ENCODE data around the gene ANKRD12. TPM values are rescaled to one million over a fixed set of nuclear protein-coding genes. Genes with fewer than 3 reads are reported as not detected.

The ANKRD12 gene
- total and polyA plus RNA-seq, 2 donors (not counting 1 experiment from before 2014, with no cell fraction given): 13.0 to 53.3 TPM

GRCh38 chr18:9292047-9292446 lies 155.5 kb downstream of the ANKRD12 start:
- no peak overlapping the region for H3K4me2 ChIP-seq (ENCODE audit: extremely low read depth, insufficient read depth, low read length)
- peaks cover 2% of the 10 kb centered on the region for H3K4me1 ChIP-seq (ENCODE audit: control insufficient read depth, extremely low read depth, insufficient read depth, low read length)
- H3K36me3 ChIP-seq (ENCODE audit: control insufficient read depth, insufficient read depth, low read length): no peaks in the 10 kb centered on the region
- H3K79me2 ChIP-seq (ENCODE audit: control insufficient read depth, insufficient read depth, low read length): no peaks in the 10 kb centered on the region
- no peak overlapping the region for H2AFZ ChIP-seq (ENCODE audit: low read length)
- H4K20me1 ChIP-seq (ENCODE audit: control insufficient read depth, extremely low read depth, insufficient read depth, low read length): no peaks in the 10 kb centered on the region
- no peak overlapping the region for H3K27ac ChIP-seq (ENCODE audit: insufficient read depth, low read length)
- no peak overlapping the region for H3K9ac ChIP-seq (ENCODE audit: insufficient read depth, low read length)
- no peak overlapping the region for H3K4me3 ChIP-seq (replicated peaks in 1 of 4; ENCODE audit: control extremely low read depth in 1 of 4, insufficient read depth in 1 of 4, low read depth in 3 of 4, low read length in 4 of 4)
- no peak for DNase-seq (ENCODE audit: low read depth in 2 of 2)
- no peaks in the 10 kb centered on the region for H3K9me3 ChIP-seq (ENCODE audit: control insufficient read depth, insufficient read depth, low read depth, low read length)
- TF ChIP-seq CTCF (conservative IDR thresholded peaks at IDR 0.05 in 1 of 2, IDR thresholded peaks at IDR 0.05 in 1 of 2; ENCODE audit: low read depth in 1 of 2, low read length in 2 of 2) (no peak), EZH2 (IDR thresholded peaks at IDR 0.05; ENCODE audit: low read length, missing control alignments) (no peak)
- H3K27me3 ChIP-seq (ENCODE audit: control insufficient read depth, insufficient read depth, low read length): no peaks in the 10 kb centered on the region

- H3K9me3 ChIP-seq (ENCODE audit: control insufficient read depth, insufficient read depth, low read depth, low read length): no peaks in the 10 kb centered on the region
- no peaks in the 10 kb centered on the region for H3K79me2 ChIP-seq (ENCODE audit: control insufficient read depth, insufficient read depth, low read length)
- no peak overlapping the region for H3K4me2 ChIP-seq (ENCODE audit: extremely low read depth, insufficient read depth, low read length)
- H3K4me1 ChIP-seq (ENCODE audit: control insufficient read depth, extremely low read depth, insufficient read depth, low read length): peaks cover 2% of the 10 kb centered on the region
- no peaks in the 10 kb centered on the region for H3K27me3 ChIP-seq (ENCODE audit: control insufficient read depth, insufficient read depth, low read length)
- H3K36me3 ChIP-seq (ENCODE audit: control insufficient read depth, insufficient read depth, low read length): no peaks in the 10 kb centered on the region
- DNase-seq (ENCODE audit: low read depth in 2 of 2): no peak
- H3K9ac ChIP-seq (ENCODE audit: insufficient read depth, low read length): no peak overlapping the region
- no peaks in the 10 kb centered on the region for H4K20me1 ChIP-seq (ENCODE audit: control insufficient read depth, extremely low read depth, insufficient read depth, low read length)
- no peak overlapping the region for H2AFZ ChIP-seq (ENCODE audit: low read length)
- H3K27ac ChIP-seq (ENCODE audit: insufficient read depth, low read length): no peak overlapping the region
- TF ChIP-seq EZH2 (IDR thresholded peaks at IDR 0.05; ENCODE audit: low read length, missing control alignments): no peak
- no peak for TF ChIP-seq CTCF (conservative IDR thresholded peaks at IDR 0.05 in 1 of 2, IDR thresholded peaks at IDR 0.05 in 1 of 2; ENCODE audit: low read depth in 1 of 2, low read length in 2 of 2)
- H3K4me3 ChIP-seq (replicated peaks in 1 of 4; ENCODE audit: control extremely low read depth in 1 of 4, insufficient read depth in 1 of 4, low read depth in 3 of 4, low read length in 4 of 4): no peak overlapping the region
These were observed 157.4 kb downstream of the ANKRD12 start for GRCh38 chr18:9293948-9294347.

GRCh38 chr18:9296233-9297006 lies 159.8 kb downstream of the ANKRD12 start:
- no peak overlapping the region for H3K27ac ChIP-seq (ENCODE audit: insufficient read depth, low read length)
- no peaks in the 10 kb centered on the region for H3K4me1 ChIP-seq (ENCODE audit: control insufficient read depth, extremely low read depth, insufficient read depth, low read length)
- H3K79me2 ChIP-seq (ENCODE audit: control insufficient read depth, insufficient read depth, low read length): no peaks in the 10 kb centered on the region
- no peak overlapping the region for H3K9ac ChIP-seq (ENCODE audit: insufficient read depth, low read length)
- no peak overlapping the region for H2AFZ ChIP-seq (ENCODE audit: low read length)
- TF ChIP-seq EZH2 (IDR thresholded peaks at IDR 0.05; ENCODE audit: low read length, missing control alignments) (no peak), CTCF (conservative IDR thresholded peaks at IDR 0.05 in 1 of 2, IDR thresholded peaks at IDR 0.05 in 1 of 2; ENCODE audit: low read depth in 1 of 2, low read length in 2 of 2) (no peak)
- no peak overlapping the region for H3K4me3 ChIP-seq (replicated peaks in 1 of 4; ENCODE audit: control extremely low read depth in 1 of 4, insufficient read depth in 1 of 4, low read depth in 3 of 4, low read length in 4 of 4)
- DNase-seq (ENCODE audit: low read depth in 2 of 2): peak in 1 of 2 donors; percentile 51
- no peaks in the 10 kb centered on the region for H3K36me3 ChIP-seq (ENCODE audit: control insufficient read depth, insufficient read depth, low read length)
- H3K9me3 ChIP-seq (ENCODE audit: control insufficient read depth, insufficient read depth, low read depth, low read length): no peaks in the 10 kb centered on the region
- no peaks in the 10 kb centered on the region for H3K27me3 ChIP-seq (ENCODE audit: control insufficient read depth, insufficient read depth, low read length)
- H4K20me1 ChIP-seq (ENCODE audit: control insufficient read depth, extremely low read depth, insufficient read depth, low read length): no peaks in the 10 kb centered on the region
- no peak overlapping the region for H3K4me2 ChIP-seq (ENCODE audit: extremely low read depth, insufficient read depth, low read length)
